ENCODE results near the gene DPP6. TPM values are rescaled to one million over a fixed set of nuclear protein-coding genes. Genes with fewer than 3 reads are reported as not detected.

The DPP6 gene
- total RNA-seq, 1 donor from 2014 or later, result 0.48 TPM

GRCh38 chr7:154388412-154388811 lies 336.2 kb downstream of the DPP6 start:
- no peak for TF ChIP-seq CTCF (IDR thresholded peaks at IDR 0.05; ENCODE audit: insufficient read depth, low read depth, low read length)
- no peak for TF ChIP-seq EZH2 (IDR thresholded peaks at IDR 0.05; ENCODE audit: insufficient read depth, low read length)
- H3K9ac ChIP-seq (ENCODE audit: low read length), result no peak overlapping the region
- no peak overlapping the region for H3K4me2 ChIP-seq (ENCODE audit: low read length)
- no peaks in the 10 kb centered on the region for H4K20me1 ChIP-seq (ENCODE audit: insufficient read depth, low read length)
- Mint-ChIP-seq H3K27ac (ENCODE audit: unreplicated experiment) (no peak overlapping the region), H3K4me3 (ENCODE audit: unreplicated experiment) (no peak overlapping the region), H3K4me1 (ENCODE audit: low read depth, unreplicated experiment) (no peaks in the 10 kb centered on the region), H3K27me3 (ENCODE audit: low read depth, unreplicated experiment) (peaks cover 27% of the 10 kb centered on the region), H3K9me3 (ENCODE audit: unreplicated experiment) (no peaks in the 10 kb centered on the region), H3K36me3 (ENCODE audit: low read depth, unreplicated experiment) (no peaks in the 10 kb centered on the region)
- H3K9me3 ChIP-seq (ENCODE audit: insufficient read depth, low read depth, low read length), result peaks cover 7% of the 10 kb centered on the region
- no peaks in the 10 kb centered on the region for H3K79me2 ChIP-seq (ENCODE audit: insufficient read depth, low read length)
- no peaks in the 10 kb centered on the region for H3K4me1 ChIP-seq (ENCODE audit: insufficient read depth, low read length)
- no peak overlapping the region for H3K27ac ChIP-seq (ENCODE audit: low read depth, low read length)
- H3K36me3 ChIP-seq (ENCODE audit: insufficient read depth, low read length), result no peaks in the 10 kb centered on the region
- DNase-seq (ENCODE audit: low read depth) (no peak), FAIRE-seq (no peak)
- H3K4me3 ChIP-seq (ENCODE audit: insufficient read depth, low read depth, low read length), result no peak overlapping the region
- no peak overlapping the region for H2AFZ ChIP-seq (ENCODE audit: low read depth, low read length)
- H3K27me3 ChIP-seq (ENCODE audit: insufficient read depth, low read length), result no peaks in the 10 kb centered on the region

- no peak overlapping the region for H3K27ac ChIP-seq (ENCODE audit: low read depth, low read length)
- H3K4me3 ChIP-seq (ENCODE audit: insufficient read depth, low read depth, low read length), result no peak overlapping the region
- no peak for DNase-seq (ENCODE audit: low read depth)
- H3K79me2 ChIP-seq (ENCODE audit: insufficient read depth, low read length), result no peaks in the 10 kb centered on the region
- H3K36me3 Mint-ChIP-seq (ENCODE audit: low read depth, unreplicated experiment), result no peaks in the 10 kb centered on the region
- H3K4me2 ChIP-seq (ENCODE audit: low read length), result no peak overlapping the region
- no peak overlapping the region for H3K27ac Mint-ChIP-seq (ENCODE audit: unreplicated experiment)
- H3K27me3 Mint-ChIP-seq (ENCODE audit: low read depth, unreplicated experiment), result peaks cover 27% of the 10 kb centered on the region
- H2AFZ ChIP-seq (ENCODE audit: low read depth, low read length), result no peak overlapping the region
- no peaks in the 10 kb centered on the region for H3K36me3 ChIP-seq (ENCODE audit: insufficient read depth, low read length)
- H3K9ac ChIP-seq (ENCODE audit: low read length), result no peak overlapping the region
- no peak for FAIRE-seq
- H3K4me1 ChIP-seq (ENCODE audit: insufficient read depth, low read length), result no peaks in the 10 kb centered on the region
- no peak overlapping the region for H3K4me3 Mint-ChIP-seq (ENCODE audit: unreplicated experiment)
- no peaks in the 10 kb centered on the region for H3K4me1 Mint-ChIP-seq (ENCODE audit: low read depth, unreplicated experiment)
- peaks cover 7% of the 10 kb centered on the region for H3K9me3 ChIP-seq (ENCODE audit: insufficient read depth, low read depth, low read length)
- no peaks in the 10 kb centered on the region for H4K20me1 ChIP-seq (ENCODE audit: insufficient read depth, low read length)
- TF ChIP-seq CTCF (IDR thresholded peaks at IDR 0.05; ENCODE audit: insufficient read depth, low read depth, low read length) (no peak), EZH2 (IDR thresholded peaks at IDR 0.05; ENCODE audit: insufficient read depth, low read length) (no peak)
- no peaks in the 10 kb centered on the region for H3K9me3 Mint-ChIP-seq (ENCODE audit: unreplicated experiment)
- H3K27me3 ChIP-seq (ENCODE audit: insufficient read depth, low read length), result no peaks in the 10 kb centered on the region
Measured at GRCh38 chr7:154388999-154389398, 336.8 kb downstream of the DPP6 start.

DNA sequence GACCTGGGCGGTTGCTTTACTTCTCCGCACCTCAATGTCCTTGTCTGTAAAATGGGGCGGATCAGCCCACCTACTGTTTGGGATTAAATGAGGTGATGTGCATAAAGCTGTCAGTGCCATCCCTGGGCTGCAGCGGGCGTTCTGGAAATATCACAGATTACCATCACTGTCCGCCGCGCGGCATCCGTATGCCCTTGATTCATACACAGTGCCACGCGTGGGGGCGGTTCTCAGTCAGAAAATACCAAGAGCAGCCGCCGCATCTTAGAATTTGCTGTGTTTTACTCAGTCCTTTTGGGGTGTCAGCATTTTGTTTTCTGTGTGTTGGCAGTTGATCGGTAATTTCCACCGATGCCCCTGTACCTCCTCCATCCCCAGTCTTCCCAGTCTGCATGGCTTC lies 338.8 kb downstream of the DPP6 start:
- no peak overlapping the region for H3K4me3 ChIP-seq (ENCODE audit: insufficient read depth, low read depth, low read length)
- no peak overlapping the region for H3K27ac ChIP-seq (ENCODE audit: low read depth, low read length)
- FAIRE-seq, result no peak
- H3K27me3 ChIP-seq (ENCODE audit: insufficient read depth, low read length), result no peaks in the 10 kb centered on the region
- no peaks in the 10 kb centered on the region for H3K4me1 Mint-ChIP-seq (ENCODE audit: low read depth, unreplicated experiment)
- no peak overlapping the region for H2AFZ ChIP-seq (ENCODE audit: low read depth, low read length)
- no peaks in the 10 kb centered on the region for H3K9me3 Mint-ChIP-seq (ENCODE audit: unreplicated experiment)
- TF ChIP-seq CTCF (IDR thresholded peaks at IDR 0.05; ENCODE audit: insufficient read depth, low read depth, low read length) (no peak), EZH2 (IDR thresholded peaks at IDR 0.05; ENCODE audit: insufficient read depth, low read length) (no peak)
- DNase-seq (ENCODE audit: low read depth), result no peak
- no peaks in the 10 kb centered on the region for H3K4me1 ChIP-seq (ENCODE audit: insufficient read depth, low read length)
- no peaks in the 10 kb centered on the region for H4K20me1 ChIP-seq (ENCODE audit: insufficient read depth, low read length)
- H3K79me2 ChIP-seq (ENCODE audit: insufficient read depth, low read length), result no peaks in the 10 kb centered on the region
- H3K27me3 Mint-ChIP-seq (ENCODE audit: low read depth, unreplicated experiment), result peaks cover 27% of the 10 kb centered on the region
- H3K4me3 Mint-ChIP-seq (ENCODE audit: unreplicated experiment), result no peak overlapping the region
- H3K36me3 ChIP-seq (ENCODE audit: insufficient read depth, low read length), result no peaks in the 10 kb centered on the region
- H3K9ac ChIP-seq (ENCODE audit: low read length), result no peak overlapping the region
- no peaks in the 10 kb centered on the region for H3K36me3 Mint-ChIP-seq (ENCODE audit: low read depth, unreplicated experiment)
- H3K27ac Mint-ChIP-seq (ENCODE audit: unreplicated experiment), result no peak overlapping the region
- H3K4me2 ChIP-seq (ENCODE audit: low read length), result no peak overlapping the region
- H3K9me3 ChIP-seq (ENCODE audit: insufficient read depth, low read depth, low read length), result peaks cover 7% of the 10 kb centered on the region
